ENCODE measurements around the gene FAM53B. TPM values are rescaled to one million over a fixed set of nuclear protein-coding genes. Genes with fewer than 3 reads are reported as not detected.

The FAM53B gene
- total RNA-seq, 1 donor from 2014 or later, result 24.9 TPM

DNA sequence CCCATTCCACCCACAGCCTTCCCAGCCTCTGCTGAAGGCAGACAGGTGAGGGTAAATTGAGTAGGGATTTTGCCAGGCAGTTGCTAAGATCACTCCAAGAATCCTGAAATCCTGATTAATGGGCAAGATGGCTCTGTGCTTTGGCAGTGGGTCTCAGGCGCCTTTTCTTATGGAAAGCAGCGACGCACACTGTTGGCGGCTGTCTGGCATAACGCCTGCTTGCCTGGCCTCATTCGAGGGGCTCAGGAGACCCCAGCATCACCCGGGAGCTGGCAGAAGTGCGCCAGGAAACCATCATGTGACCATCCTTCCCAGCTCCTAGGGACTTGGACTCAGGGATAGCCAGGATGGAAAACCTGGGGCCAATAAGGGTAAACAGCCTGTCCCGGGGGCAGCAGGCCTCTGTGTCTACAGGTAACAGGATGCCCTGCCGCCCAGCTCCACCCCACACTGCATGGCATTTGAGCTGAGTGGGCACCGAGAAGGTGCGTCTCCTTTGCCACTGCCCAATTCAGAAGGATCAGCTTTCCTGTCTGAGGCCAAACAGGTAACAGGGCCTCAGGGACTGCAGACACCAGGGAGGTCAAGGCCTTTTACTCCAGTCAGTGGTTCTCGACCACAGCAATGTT lies 98.6 kb downstream of the FAM53B start:
- no peak for ATAC-seq

DNA sequence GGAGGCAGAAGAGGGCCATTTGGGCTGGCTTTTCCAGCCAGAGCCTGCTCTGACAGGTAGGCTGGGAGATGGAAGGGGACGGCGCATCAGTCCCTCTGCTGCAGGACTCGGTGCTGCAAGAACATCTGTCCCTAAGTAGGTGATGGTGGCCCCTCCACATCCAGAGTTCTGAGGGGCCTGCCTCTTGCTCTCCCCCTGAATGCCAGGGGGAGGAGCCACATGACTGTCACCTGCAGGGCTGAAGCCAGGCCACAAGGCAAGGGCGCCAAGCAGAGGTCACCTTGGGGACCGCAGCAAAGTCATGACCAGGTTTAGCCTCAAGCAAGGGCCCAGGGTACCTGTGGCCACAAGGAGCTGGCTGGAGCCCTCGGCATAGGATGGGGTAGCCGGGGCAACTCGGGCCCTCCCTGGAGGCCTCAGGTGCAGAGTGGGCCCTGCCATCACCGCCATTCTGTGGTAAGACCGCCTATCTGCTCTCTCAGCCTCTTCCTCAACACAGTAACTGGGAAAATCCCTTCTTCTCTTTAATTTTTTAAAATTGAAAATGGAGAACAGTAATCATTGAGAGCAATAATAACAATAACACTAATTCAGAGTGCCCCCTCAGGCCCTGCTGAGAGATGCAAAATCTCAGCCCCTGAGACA lies 99.3 kb downstream of the FAM53B start:
- ATAC-seq, result no peak

DNA sequence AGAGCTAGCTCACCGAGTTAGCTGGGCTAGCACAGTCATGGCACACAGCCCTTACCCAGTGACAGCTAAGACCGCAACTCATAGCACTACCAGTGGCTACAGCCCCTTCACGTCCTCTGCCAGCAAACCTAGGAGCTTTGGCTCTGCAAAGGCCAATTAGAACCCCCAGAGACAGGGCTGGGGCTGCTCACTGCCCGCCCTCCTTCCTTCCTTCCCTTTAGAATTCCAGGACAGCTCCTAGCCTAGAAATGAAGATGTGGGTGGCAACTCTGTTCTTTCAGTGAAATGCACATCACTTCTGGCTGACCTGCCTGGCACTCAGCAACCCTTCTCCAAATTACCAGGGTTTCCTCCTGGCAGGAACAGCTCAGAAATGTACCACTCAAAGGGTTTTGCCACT lies 99.9 kb downstream of the FAM53B start:
- no peak for ATAC-seq

DNA sequence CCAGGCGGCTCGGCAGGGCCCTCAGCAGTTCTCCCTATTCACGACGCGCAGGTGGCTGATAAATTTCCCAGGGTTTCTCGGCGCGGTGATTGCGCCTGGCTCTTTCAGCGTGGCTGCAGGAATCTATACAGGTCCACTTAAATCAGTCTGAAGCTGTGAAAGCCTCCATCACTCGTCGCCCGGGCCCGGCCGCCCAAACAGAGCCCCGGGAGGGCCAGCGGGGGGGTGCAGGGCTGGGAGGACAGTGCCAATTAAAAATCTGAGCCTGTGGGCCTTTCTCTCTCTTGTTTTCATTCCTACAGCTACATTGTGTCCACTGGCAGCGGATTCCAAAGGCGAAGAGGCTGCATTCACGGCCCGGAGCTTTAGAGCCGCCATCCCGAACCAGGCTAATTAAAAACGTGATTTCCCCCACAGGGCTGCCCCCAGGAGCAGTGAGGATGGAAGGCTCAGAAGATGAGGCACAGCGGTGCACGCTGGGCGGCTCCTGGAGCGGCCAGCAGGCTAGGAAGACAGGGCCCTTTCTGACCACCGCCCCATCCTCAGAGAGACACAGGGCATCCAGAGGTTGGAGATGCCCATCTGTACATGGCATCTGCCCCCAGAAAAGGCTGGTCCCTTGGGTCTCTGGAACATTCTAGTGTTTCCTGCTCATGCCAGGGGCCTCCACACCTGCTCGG lies 100.7 kb downstream of the FAM53B start:
- ATAC-seq, result no peak

DNA sequence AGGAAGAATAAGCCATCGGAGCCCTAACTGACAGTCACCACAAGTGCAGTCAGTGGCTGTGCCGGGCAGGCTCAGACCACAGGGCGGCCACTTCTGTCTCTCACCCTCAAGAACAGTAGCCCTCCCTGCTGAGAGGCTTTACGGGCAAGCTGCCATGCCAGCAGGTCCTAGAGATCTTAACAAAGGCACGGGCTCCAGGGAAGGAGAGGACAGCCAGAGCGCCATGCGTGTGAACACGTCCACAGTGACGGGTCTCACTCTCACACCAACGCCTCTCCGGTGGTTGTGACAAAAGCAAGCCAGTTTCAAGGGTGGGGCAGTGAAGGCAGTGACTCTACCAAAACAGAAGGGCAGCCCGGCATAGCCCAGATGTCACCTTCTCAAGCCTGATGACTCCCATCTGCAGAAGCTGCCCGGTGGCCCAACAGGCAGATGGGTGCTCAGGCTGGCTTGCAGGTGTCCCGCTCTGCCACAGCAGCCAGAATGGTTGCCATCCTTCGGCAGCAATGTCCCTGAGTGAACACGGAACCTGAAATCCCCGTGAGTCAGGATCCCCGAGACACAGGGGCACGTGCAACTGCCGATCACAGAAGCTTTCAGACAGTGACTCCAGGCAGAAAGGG lies 102.0 kb downstream of the FAM53B start:
- peak; percentile 24 for ATAC-seq

DNA sequence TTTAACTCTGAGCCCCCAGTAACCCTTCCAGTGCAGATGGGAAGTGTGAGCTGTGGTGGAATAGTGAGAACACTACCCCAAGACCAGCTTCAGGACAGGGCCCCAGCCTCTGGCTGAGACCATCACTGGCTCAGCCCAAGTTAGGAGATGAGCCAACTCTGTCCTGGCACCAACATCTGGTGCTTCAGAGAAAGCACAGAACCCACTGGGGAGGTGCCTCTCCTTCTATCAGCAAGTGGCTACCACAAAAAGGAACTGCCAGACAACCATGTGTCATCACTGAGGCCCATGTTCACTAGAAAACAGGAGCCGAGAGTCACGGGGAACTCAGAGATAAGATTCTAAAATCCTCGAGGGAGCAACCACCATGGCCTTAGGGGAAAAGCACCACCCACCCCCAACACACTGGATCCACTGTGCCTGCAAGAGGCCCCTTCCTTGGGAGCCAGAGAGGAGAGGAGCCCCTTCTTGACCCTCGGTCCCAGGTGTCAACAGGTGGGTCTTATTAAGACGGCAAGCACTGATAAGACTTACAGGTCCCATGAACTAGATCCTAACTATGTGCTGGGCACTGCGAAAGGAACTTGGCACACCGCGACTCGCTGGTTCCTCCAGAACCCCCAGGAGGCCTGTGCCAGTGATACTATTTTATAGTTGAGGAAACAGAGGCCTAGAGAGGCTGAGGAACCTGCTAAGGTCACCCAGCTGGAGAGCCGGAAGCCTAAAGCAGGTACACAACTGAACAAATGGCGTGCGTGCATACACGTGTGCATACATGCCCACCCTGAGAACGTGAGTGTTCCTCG lies 102.7 kb downstream of the FAM53B start:
- peak; percentile 22 for ATAC-seq

DNA sequence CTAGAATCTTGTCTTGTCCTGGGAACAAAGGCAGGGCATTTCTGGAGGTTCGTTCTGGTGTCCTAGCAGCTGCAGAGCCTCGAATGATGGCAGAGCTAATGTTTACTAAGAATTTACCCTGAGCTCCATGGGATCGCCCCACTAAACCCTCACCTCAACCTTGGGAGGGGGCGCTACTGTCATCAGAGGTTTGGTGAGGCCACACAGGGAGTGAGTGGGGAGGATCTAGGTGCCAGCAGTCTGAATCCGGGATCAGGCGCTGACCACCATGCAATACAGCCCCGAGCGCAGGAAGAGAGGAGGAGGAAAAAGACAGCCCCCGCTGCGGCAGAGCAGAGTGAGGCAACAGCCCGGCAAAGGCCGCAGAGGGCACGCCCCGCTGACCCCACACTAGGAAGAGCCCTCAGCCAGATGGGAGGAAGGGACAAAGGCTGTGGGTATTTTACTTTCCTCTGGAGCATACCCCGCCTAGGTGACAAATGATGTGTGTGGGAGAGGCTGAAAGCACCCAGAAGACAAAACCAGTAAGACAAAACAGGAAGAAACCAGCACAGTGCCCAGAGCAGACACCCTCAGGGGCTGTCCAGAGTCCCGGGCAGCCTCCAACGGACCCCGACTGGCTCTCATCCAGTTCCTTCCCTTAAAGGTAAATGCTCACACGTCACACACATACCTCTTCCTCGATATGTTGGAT lies 103.5 kb downstream of the FAM53B start:
- ATAC-seq, result peak; percentile 48

DNA sequence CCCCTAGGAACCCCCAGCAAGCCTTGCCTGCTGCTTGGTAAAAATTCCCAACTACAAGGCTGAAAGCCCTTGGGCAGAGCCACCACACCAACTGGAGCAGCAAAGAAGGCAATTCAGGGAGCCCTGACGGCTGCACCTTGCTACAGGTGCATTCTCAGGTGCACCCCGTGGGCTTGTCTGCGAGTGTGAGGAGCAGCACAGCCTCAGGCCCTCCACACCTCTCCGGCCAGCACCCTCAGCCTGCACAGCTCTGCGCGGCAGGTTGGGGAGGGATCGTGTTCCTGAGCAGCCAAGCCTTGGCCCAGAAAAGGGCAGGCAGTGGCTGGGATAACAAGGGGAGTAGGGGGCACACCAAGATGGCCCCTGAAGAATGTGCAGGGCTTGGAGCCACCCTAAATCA lies 104.1 kb downstream of the FAM53B start:
- ATAC-seq, result no peak

DNA sequence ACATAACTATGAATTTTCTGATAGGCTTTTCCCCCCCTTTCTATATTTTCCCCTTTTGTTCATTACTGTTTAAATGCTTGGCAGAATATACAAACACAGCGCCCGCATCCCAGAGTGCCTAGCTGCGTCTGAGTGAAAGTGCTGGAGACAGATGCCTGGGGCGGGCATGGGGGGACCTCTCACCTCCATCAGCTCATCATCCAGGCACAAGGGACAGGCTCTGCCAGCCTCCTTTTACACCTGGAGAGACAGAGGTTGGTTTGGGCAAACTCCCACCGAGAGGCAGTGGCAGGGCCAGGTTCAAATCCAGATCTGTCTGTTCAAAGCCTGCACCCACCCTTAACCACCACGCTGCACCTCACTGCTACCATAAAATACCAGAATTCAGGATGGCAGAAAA lies 104.5 kb downstream of the FAM53B start:
- ATAC-seq, result no peak

DNA sequence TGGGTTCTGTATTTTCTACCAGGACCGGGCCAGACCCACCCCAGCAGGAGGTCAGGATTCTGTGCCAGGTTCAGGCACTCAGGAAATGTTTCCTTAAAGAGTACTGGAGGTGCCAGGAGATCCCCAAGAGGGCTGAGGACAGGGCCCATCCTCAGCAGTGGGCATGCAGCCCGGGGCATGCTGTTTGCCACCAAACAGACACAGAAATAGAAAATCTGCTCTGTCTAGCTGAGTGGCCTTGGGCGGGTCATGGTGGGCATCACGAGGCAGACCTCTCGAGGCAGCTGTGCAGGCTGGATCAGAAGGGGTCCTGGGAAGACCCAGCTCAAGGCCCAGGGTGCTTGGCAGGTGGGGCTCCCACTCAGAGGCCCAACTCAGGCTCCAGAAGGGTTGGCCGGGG lies 105.0 kb downstream of the FAM53B start:
- ATAC-seq, result no peak

DNA sequence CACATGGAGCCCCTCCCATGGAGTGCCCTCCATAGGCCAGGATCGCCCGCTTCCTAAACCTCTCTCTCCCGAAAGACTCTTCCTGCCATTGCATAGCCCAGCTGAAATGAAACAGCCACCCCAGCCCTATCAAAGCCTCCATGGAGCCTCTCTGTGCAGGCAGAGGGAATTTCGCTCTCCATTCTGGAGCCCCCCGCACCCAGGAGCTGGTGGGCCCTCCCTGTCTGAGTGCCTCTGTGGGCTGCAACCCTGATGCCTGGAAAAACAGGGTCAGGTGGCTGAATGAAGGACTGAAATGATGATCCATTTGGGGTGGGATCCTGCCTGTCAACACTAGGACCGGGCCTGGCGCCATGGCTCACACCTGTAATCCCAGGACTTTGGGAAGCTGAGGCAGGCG lies 106.4 kb downstream of the FAM53B start:
- ATAC-seq, result no peak

DNA sequence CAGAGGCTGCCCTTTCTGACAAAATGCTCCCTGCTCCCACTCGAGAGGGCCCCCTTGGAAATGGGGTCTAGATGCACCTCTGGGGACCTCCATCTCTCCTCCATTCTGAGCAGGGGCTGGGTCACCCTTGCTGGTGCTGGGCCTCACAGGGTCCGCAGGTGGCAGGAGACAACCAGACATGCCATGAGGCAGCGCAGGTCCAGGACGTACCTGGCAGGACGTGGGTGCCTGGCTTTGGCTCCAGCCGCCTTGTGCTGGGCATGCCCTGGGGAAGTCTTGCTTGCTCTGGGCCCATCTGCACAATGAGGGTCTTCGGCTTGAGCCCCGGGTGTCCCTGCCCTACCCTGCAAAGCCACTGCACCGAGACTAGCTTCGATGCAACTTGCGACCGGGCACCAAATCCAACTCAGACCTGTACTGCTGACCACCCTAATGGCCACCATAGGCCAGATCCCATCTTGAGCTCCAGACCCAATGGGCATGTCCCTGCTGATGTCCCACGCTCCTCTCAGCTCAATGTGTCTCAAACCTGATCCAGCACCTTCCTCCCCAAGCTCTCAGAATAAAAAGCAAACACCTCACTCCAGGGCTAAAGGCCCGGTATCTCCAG lies 107.0 kb downstream of the FAM53B start:
- ATAC-seq, result no peak

DNA sequence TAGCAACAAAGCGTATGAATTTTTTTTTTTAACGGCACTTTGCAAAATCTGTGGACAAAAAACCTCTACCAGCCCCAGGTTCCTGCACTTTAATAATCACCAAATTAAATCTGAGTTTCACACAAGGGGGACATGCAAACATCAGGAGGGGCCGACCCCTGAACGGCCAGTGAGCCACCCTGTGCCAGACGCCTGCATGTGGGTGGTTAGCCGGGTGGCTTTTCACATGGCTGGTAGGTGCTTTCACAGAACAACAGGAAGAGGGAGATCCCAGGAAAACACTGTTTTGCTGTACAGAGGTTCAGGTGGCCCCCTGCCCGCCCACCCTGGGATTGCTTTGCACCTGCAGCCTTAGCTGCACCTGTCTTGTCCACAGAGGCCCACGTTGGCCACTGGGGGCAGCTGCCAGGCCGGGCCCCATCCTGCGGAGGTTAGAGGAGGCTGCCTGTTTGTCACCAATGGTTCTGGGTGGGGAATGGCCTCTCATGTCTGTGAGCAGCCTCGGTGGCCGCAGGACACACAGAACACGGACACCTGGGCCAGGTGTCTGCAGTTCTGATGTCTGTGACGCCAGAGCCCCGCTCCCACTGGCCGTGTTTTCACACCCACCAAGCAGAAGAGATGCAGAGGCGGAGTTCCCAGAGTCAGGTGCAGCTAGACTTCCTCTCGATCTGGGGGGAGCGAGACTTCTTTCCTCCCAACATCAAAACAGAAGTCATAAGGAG lies 107.7 kb downstream of the FAM53B start:
- ATAC-seq, result no peak

DNA sequence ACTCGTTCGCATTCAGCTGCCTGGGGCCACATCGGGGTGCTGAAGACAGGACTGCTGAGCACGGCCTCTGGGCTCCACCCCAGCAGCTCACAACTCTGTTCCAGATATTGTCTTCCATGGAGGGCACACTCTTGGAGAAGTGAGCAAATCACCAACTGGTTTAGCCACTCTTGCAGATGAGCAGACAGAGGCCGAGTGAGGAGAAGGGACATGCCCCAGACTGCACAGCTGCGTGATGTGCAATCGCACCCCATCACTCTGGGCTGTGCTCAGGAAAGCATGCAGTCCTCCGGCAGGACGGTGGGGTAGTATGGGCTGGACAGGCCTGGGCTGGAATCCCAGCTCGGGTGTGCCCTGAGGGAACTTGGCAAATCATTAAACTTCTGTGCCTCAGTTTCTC lies 111.6 kb downstream of the FAM53B start:
- peak; percentile 87 for ATAC-seq

DNA sequence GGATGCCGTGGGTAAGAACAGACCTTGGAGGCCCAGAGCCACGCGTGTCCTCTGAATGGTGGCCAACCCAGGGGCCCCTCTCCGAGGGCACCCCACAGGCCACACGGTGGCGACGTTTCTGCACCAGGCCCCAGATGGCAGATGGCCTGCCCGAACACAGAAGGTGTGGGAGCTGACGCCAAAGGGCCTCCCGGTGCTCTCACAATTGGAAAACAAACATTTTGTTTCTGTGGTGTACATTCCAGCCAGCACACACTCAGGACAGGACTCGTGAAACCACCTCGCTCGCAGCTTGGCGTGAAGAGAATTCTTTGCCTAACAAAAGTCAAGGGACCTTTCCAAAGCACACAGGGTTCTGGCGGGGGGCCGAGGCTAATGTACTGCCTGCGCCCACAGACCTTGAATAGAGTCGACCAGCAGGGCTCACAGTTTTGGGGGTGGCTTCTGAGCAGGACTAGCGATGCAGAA lies 112.1 kb downstream of the FAM53B start:
- ATAC-seq, result peak; percentile 74

DNA sequence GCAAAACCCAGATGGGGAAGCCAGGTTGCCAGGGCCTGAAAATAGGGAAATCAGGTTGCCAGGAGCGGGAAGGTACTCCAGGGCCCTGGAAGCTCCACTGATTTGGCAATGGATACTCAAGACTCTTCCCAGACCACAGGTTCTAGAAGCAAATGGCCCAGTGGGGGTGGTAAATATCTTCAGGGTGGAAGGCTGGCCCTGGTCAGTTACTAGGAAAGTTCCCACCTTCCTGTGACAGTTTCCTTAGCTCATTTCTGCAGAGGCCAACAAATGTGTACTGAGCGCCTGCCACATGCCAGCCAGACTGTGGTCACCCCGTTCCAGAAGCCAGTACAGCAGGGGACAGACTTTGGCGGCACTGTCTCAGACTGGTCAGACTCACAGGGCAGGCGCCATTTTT lies 113.6 kb downstream of the FAM53B start:
- ATAC-seq, result no peak

DNA sequence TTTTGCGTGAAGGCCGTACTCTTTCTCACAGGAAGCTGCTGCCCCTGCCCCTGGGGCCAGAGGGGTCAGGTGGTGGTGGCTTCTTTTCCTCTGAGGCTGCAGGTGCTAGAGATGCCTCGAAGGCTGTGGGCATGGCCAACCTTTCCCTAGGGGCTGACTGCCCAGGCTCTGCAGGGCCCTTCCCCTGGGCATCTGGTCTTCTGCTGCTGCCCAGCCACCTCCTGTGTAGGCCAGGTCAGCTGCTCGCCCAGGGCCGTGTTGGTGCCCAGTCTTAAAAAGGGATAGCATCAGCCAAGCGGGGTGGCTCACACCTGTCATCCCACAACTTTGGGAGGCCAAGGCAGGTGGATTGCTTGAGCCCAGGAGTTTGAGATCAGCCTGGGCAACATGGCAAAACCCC lies 114.3 kb downstream of the FAM53B start:
- ATAC-seq, result no peak

DNA sequence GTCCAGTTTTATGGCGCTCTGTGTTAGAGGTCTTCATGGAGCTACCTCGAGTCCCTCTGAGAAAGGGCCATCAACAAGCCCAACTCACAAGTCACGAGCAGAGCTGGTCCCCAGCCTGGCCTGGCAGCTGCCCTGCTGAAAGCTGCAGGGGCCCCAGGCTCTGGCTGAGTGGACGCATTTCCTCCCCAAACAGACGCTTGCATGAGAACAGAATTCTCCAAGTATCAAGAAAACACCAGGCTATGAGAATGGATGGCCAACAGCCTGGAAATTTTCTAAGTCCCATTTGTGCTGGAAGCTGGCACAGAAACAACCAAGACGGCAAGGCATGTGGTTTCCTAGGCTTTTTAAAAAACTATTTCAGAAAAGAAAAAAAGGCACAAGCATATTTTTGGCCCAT lies 114.8 kb downstream of the FAM53B start:
- ATAC-seq, result no peak

DNA sequence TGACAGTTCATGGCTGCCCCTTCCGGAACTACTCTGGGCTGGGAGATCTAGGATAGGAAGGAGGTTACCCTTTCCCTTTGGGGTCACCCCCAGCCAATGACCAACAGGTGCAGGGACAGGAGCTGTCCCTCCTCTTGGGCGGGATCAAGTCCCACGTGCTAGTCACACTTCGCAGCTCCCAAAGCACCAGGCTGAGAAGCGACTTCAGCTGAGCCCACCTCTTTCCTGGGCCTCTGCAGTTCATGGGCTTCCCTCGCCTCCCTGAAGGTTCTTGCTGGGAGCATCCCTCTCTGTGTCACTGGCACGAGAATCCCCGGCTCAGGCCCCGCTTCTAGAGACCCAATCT lies 115.5 kb downstream of the FAM53B start:
- ATAC-seq, result no peak

DNA sequence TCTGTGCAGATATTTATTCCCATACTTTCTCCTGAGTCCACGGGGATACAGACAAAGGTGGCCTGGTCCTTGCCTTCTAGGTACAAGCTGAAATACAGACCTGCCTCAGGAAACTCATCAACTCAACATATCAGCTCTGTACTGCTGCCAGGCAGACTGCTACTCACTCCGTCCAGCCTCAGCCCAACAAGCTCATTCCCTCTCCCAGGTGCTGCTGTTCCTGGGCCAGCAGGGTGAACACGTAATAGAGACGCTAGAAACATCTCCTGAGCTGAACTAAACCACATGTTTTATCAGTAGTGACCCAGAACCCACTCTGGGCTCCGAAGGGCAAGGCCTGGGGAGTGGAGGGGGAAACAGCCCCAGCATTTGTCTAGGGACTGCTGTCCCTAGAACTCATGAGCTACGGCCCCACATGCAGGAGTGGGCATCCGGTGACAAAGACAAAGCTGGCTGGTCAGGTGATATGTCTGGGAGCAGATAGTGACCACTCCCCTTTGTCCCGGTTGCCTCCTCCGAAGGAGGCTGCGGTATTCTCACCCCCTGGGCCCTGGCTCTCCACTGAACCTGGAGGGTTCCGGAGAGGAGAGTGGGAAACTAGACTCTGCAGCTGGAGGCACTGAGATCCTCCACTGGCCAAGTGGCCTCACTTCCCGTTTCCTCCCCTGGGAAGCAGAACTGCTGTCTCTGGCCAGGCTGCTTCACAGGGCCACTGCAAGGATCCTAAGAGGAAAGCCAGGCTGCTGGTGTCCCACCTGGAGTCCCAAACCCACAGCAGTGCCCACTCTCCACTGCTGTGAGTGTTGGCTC lies 116.1 kb downstream of the FAM53B start:
- ATAC-seq, result no peak
